Tibial nerve (tissue), 4 donors: ENCODE measurements around the gene ASXL3.

Source experiments
- EP300 ChIP-seq, 2 donors: sonication (generic); formaldehyde crosslinking; IDR thresholded peaks; one replicate each; pipeline ENCODE4 v1.6.1; 2017; ENCODE audit warnings: antibody characterized with exemption in 2 of 2, mild to moderate bottlenecking in 1 of 2
- POLR2A ChIP-seq, 2 donors: fragments of 450-650 bp; IDR thresholded peaks; one replicate each; pipeline ENCODE4 v1.6.1; 2017; ENCODE audit warnings: antibody characterized with exemption in 2 of 2, mild to moderate bottlenecking in 2 of 2, moderate library complexity in 2 of 2
- TF ChIP-seq, protein P1 (sequence below), 5 experiments: fragments of 200-600 bp in 3 of 5; fragments of 450-650 bp in 2 of 5; sonication (generic) in 3 of 5; IDR thresholded peaks; one replicate each; pipeline ENCODE4 v1.5.1; 2016 to 2019; ENCODE audit warnings: antibody characterized with exemption in 5 of 5, mild to moderate bottlenecking in 3 of 5, moderate library complexity in 2 of 5

DNA sequence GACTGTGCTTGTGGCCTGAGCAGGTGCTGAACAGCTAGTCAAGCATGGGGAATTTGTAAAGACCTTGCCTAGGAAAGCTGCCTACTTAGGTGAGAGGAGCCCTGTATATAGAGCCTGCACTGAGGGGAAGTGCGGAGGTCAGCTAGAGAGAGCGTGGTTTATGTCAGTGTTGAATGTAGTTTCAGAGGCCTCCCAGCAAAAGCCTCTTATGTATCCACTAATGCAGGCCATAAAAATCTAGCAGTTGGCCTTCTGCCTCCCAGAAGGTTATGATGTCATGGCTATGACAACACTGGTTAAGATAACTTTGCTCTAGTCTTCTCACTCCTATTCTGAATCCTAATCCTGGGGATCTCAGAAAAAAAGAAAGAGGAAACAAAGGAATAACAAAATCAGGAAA is 88.9 kb downstream of the ASXL3 start:
- TF ChIP-seq EP300 (IDR thresholded peaks at IDR 0.05) (no peak), POLR2A (IDR thresholded peaks at IDR 0.05) (no peak)
- TF ChIP-seq, protein P1, sequence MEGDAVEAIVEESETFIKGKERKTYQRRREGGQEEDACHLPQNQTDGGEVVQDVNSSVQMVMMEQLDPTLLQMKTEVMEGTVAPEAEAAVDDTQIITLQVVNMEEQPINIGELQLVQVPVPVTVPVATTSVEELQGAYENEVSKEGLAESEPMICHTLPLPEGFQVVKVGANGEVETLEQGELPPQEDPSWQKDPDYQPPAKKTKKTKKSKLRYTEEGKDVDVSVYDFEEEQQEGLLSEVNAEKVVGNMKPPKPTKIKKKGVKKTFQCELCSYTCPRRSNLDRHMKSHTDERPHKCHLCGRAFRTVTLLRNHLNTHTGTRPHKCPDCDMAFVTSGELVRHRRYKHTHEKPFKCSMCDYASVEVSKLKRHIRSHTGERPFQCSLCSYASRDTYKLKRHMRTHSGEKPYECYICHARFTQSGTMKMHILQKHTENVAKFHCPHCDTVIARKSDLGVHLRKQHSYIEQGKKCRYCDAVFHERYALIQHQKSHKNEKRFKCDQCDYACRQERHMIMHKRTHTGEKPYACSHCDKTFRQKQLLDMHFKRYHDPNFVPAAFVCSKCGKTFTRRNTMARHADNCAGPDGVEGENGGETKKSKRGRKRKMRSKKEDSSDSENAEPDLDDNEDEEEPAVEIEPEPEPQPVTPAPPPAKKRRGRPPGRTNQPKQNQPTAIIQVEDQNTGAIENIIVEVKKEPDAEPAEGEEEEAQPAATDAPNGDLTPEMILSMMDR (IDR thresholded peaks at IDR 0.05): no peak
